ENCODE data around the gene ST6GALNAC3.

GRCh38 chr1:76279101-76279748 is 204.7 kb downstream of the ST6GALNAC3 start:
- TF ChIP-seq CTCF (IDR thresholded peaks at IDR 0.05) (no peak), POLR2A (IDR thresholded peaks at IDR 0.05) (no peak)
